ENCODE results near the gene MT1H. TPM values are rescaled to one million over a fixed set of nuclear protein-coding genes. Genes with fewer than 3 reads are reported as not detected.

The MT1H gene
- polyA plus RNA-seq, 1 donor = 391 TPM

GRCh38 chr16:56700195-56700594, 30.6 kb downstream of the MT1H start:
- H3K4me3 ChIP-seq (ENCODE audit: low read length) = no peak overlapping the region
- H3K9me3 ChIP-seq (ENCODE audit: control insufficient read depth, low read depth, low read length) = no peaks in the 10 kb centered on the region
- no peak for DNase-seq
- no peaks in the 10 kb centered on the region for H3K36me3 ChIP-seq (ENCODE audit: control insufficient read depth, insufficient read depth, low read length)
- no peaks in the 10 kb centered on the region for H3K27me3 ChIP-seq (ENCODE audit: control insufficient read depth, insufficient read depth, low read length)
- WGBS (ENCODE audit: insufficient coverage, low lambda C conversion rate) = 17% methylated on average over 1 of the region's 1 CpG
- H3K27ac ChIP-seq (ENCODE audit: low read length) = no peak overlapping the region
- no peaks in the 10 kb centered on the region for H3K4me1 ChIP-seq (ENCODE audit: control insufficient read depth, insufficient read depth, low read length)

- Histone ChIP-seq H3K9me3 (ENCODE audit: control insufficient read depth, low read depth, low read length) (no peaks in the 10 kb centered on the region), H3K4me1 (ENCODE audit: control insufficient read depth, insufficient read depth, low read length) (no peaks in the 10 kb centered on the region), H3K27ac (ENCODE audit: low read length) (no peak overlapping the region), H3K36me3 (ENCODE audit: control insufficient read depth, insufficient read depth, low read length) (no peaks in the 10 kb centered on the region), H3K4me3 (ENCODE audit: low read length) (no peak overlapping the region), H3K27me3 (ENCODE audit: control insufficient read depth, insufficient read depth, low read length) (no peaks in the 10 kb centered on the region)
- WGBS (ENCODE audit: insufficient coverage, low lambda C conversion rate) = 100% methylated on average over 1 of the region's 1 CpG
- no peak for DNase-seq
Observed at GRCh38 chr16:56700631-56701030, 31.0 kb downstream of the MT1H start.

- no peak overlapping the region for H3K27ac ChIP-seq (ENCODE audit: low read length)
- no peaks in the 10 kb centered on the region for H3K36me3 ChIP-seq (ENCODE audit: control insufficient read depth, insufficient read depth, low read length)
- H3K4me3 ChIP-seq (ENCODE audit: low read length) = no peak overlapping the region
- H3K4me1 ChIP-seq (ENCODE audit: control insufficient read depth, insufficient read depth, low read length) = no peaks in the 10 kb centered on the region
- no peaks in the 10 kb centered on the region for H3K27me3 ChIP-seq (ENCODE audit: control insufficient read depth, insufficient read depth, low read length)
- no peaks in the 10 kb centered on the region for H3K9me3 ChIP-seq (ENCODE audit: control insufficient read depth, low read depth, low read length)
- no peak for DNase-seq
- WGBS (ENCODE audit: insufficient coverage, low lambda C conversion rate) = 100% methylated on average over 2 of the region's 7 CpGs
Observed at GRCh38 chr16:56701534-56701933, 31.9 kb downstream of the MT1H start.

- H3K36me3 ChIP-seq (ENCODE audit: control insufficient read depth, insufficient read depth, low read length) = no peaks in the 10 kb centered on the region
- no peaks in the 10 kb centered on the region for H3K4me1 ChIP-seq (ENCODE audit: control insufficient read depth, insufficient read depth, low read length)
- DNase-seq = no peak
- no peaks in the 10 kb centered on the region for H3K9me3 ChIP-seq (ENCODE audit: control insufficient read depth, low read depth, low read length)
- no peaks in the 10 kb centered on the region for H3K27me3 ChIP-seq (ENCODE audit: control insufficient read depth, insufficient read depth, low read length)
- no peak overlapping the region for H3K4me3 ChIP-seq (ENCODE audit: low read length)
- no peak overlapping the region for H3K27ac ChIP-seq (ENCODE audit: low read length)
- WGBS (ENCODE audit: insufficient coverage, low lambda C conversion rate) = no CpG with 5 or more reads among the region's 5 CpGs
Observed at GRCh38 chr16:56702836-56703235, 33.2 kb downstream of the MT1H start.

GRCh38 chr16:56708525-56709442, 39.2 kb downstream of the MT1H start:
- Histone ChIP-seq H3K27ac (ENCODE audit: low read length) (no peak overlapping the region), H3K4me3 (ENCODE audit: low read length) (no peak overlapping the region), H3K27me3 (ENCODE audit: control insufficient read depth, insufficient read depth, low read length) (peaks cover 5% of the 10 kb centered on the region), H3K9me3 (ENCODE audit: control insufficient read depth, low read depth, low read length) (no peaks in the 10 kb centered on the region), H3K36me3 (ENCODE audit: control insufficient read depth, insufficient read depth, low read length) (no peaks in the 10 kb centered on the region), H3K4me1 (ENCODE audit: control insufficient read depth, insufficient read depth, low read length) (no peaks in the 10 kb centered on the region)
- 100% methylated on average over 1 of the region's 13 CpGs for WGBS (ENCODE audit: insufficient coverage, low lambda C conversion rate)
- no peak for DNase-seq

GRCh38 chr16:56709443-56710040, 39.9 kb downstream of the MT1H start:
- H3K4me1 ChIP-seq (ENCODE audit: control insufficient read depth, insufficient read depth, low read length) = no peaks in the 10 kb centered on the region
- no CpG with 5 or more reads among the region's 4 CpGs for WGBS (ENCODE audit: insufficient coverage, low lambda C conversion rate)
- H3K4me3 ChIP-seq (ENCODE audit: low read length) = no peak overlapping the region
- no peaks in the 10 kb centered on the region for H3K36me3 ChIP-seq (ENCODE audit: control insufficient read depth, insufficient read depth, low read length)
- peaks cover 5% of the 10 kb centered on the region for H3K27me3 ChIP-seq (ENCODE audit: control insufficient read depth, insufficient read depth, low read length)
- H3K9me3 ChIP-seq (ENCODE audit: control insufficient read depth, low read depth, low read length) = no peaks in the 10 kb centered on the region
- H3K27ac ChIP-seq (ENCODE audit: low read length) = no peak overlapping the region
- DNase-seq = no peak

- Histone ChIP-seq H3K27ac (ENCODE audit: low read length) (no peak overlapping the region), H3K9me3 (ENCODE audit: control insufficient read depth, low read depth, low read length) (no peaks in the 10 kb centered on the region), H3K27me3 (ENCODE audit: control insufficient read depth, insufficient read depth, low read length) (peaks cover 5% of the 10 kb centered on the region), H3K36me3 (ENCODE audit: control insufficient read depth, insufficient read depth, low read length) (no peaks in the 10 kb centered on the region), H3K4me1 (ENCODE audit: control insufficient read depth, insufficient read depth, low read length) (no peaks in the 10 kb centered on the region), H3K4me3 (ENCODE audit: low read length) (no peak overlapping the region)
- no CpG with 5 or more reads among the region's 3 CpGs for WGBS (ENCODE audit: insufficient coverage, low lambda C conversion rate)
- DNase-seq = no peak
Observed at GRCh38 chr16:56710181-56710737, 40.6 kb downstream of the MT1H start.

- H3K27me3 ChIP-seq (ENCODE audit: control insufficient read depth, insufficient read depth, low read length) = peaks cover 5% of the 10 kb centered on the region
- 100% methylated on average over 1 of the region's 2 CpGs for WGBS (ENCODE audit: insufficient coverage, low lambda C conversion rate)
- no peak for DNase-seq
- H3K4me3 ChIP-seq (ENCODE audit: low read length) = no peak overlapping the region
- H3K4me1 ChIP-seq (ENCODE audit: control insufficient read depth, insufficient read depth, low read length) = no peaks in the 10 kb centered on the region
- no peaks in the 10 kb centered on the region for H3K9me3 ChIP-seq (ENCODE audit: control insufficient read depth, low read depth, low read length)
- H3K27ac ChIP-seq (ENCODE audit: low read length) = no peak overlapping the region
- H3K36me3 ChIP-seq (ENCODE audit: control insufficient read depth, insufficient read depth, low read length) = no peaks in the 10 kb centered on the region
Observed at GRCh38 chr16:56711862-56712261, 42.2 kb downstream of the MT1H start.

- H3K27me3 ChIP-seq (ENCODE audit: control insufficient read depth, insufficient read depth, low read length) = peaks cover 4% of the 10 kb centered on the region
- DNase-seq = no peak
- H3K27ac ChIP-seq (ENCODE audit: low read length) = no peak overlapping the region
- H3K4me1 ChIP-seq (ENCODE audit: control insufficient read depth, insufficient read depth, low read length) = no peaks in the 10 kb centered on the region
- WGBS (ENCODE audit: insufficient coverage, low lambda C conversion rate) = 90% methylated on average over 2 of the region's 2 CpGs
- H3K4me3 ChIP-seq (ENCODE audit: low read length) = no peak overlapping the region
- no peaks in the 10 kb centered on the region for H3K9me3 ChIP-seq (ENCODE audit: control insufficient read depth, low read depth, low read length)
- no peaks in the 10 kb centered on the region for H3K36me3 ChIP-seq (ENCODE audit: control insufficient read depth, insufficient read depth, low read length)
Observed at GRCh38 chr16:56713794-56714193, 44.2 kb downstream of the MT1H start.

GRCh38 chr16:56715126-56715525, 45.5 kb downstream of the MT1H start:
- DNase-seq = no peak
- WGBS (ENCODE audit: insufficient coverage, low lambda C conversion rate) = no CpG with 5 or more reads among the region's 4 CpGs
- H3K27ac ChIP-seq (ENCODE audit: low read length) = no peak overlapping the region

More at GRCh38 chr16:56715126-56715525, 45.5 kb downstream of the MT1H start:
- Histone ChIP-seq H3K4me3 (ENCODE audit: low read length) (no peak overlapping the region), H3K9me3 (ENCODE audit: control insufficient read depth, low read depth, low read length) (no peaks in the 10 kb centered on the region), H3K27me3 (ENCODE audit: control insufficient read depth, insufficient read depth, low read length) (no peaks in the 10 kb centered on the region), H3K4me1 (ENCODE audit: control insufficient read depth, insufficient read depth, low read length) (no peaks in the 10 kb centered on the region), H3K36me3 (ENCODE audit: control insufficient read depth, insufficient read depth, low read length) (no peaks in the 10 kb centered on the region)
